Activated CD4-positive, alpha-beta T cell treated with anti-CD3 and anti-CD28 coated beads for 4 hours (primary cell): ENCODE data around the gene GCK.
"Not testable (repeated sequence)": the region's sequence is repeated elsewhere in the genome, so short reads cannot be mapped to it uniquely, and the experiment has no call there.

Experiments used
- DNase-seq, 2 donors: peaks; one replicate each; pipeline ENCODE4 v3.0.0-alpha.2; 2020

The GCK gene

GRCh38 chr7:44176486-44176885 is 12.8 kb downstream of the GCK start:
- DNase-seq: no peak

- no peak for DNase-seq
Measured at GRCh38 chr7:44175730-44176129, 13.5 kb downstream of the GCK start.

- DNase-seq: not testable (repeated sequence)
Measured at GRCh38 chr7:44174694-44174948, 14.6 kb downstream of the GCK start.

- no peak for DNase-seq
Measured at GRCh38 chr7:44173911-44174693, 15.1 kb downstream of the GCK start.

GRCh38 chr7:44172803-44173424 is 16.3 kb downstream of the GCK start:
- no peak for DNase-seq

GRCh38 chr7:44172352-44172751 is 16.9 kb downstream of the GCK start:
- DNase-seq: no peak

GRCh38 chr7:44171901-44172300 is 17.3 kb downstream of the GCK start:
- not testable (repeated sequence) for DNase-seq

- DNase-seq: no peak
Measured at GRCh38 chr7:44167920-44168319, 21.3 kb downstream of the GCK start.

GRCh38 chr7:44163591-44163990 is 25.6 kb downstream of the GCK start:
- no peak for DNase-seq

- DNase-seq: no peak
Measured at GRCh38 chr7:44162785-44163395, 26.3 kb downstream of the GCK start.

GRCh38 chr7:44162179-44162578 is 27.1 kb downstream of the GCK start:
- DNase-seq: no peak

- DNase-seq: no peak
Measured at GRCh38 chr7:44161371-44161770, 27.9 kb downstream of the GCK start.

GRCh38 chr7:44159824-44160630 is 29.2 kb downstream of the GCK start:
- DNase-seq: no peak

- DNase-seq: no peak
Measured at GRCh38 chr7:44158873-44159631, 30.2 kb downstream of the GCK start.

- DNase-seq: no peak
Measured at GRCh38 chr7:44158096-44158872, 31.0 kb downstream of the GCK start.

GRCh38 chr7:44157116-44158080 is 31.8 kb downstream of the GCK start:
- DNase-seq: no peak

- DNase-seq: no peak
Measured at GRCh38 chr7:44156453-44157010, 32.7 kb downstream of the GCK start.

GRCh38 chr7:44155191-44156185 is 33.8 kb downstream of the GCK start:
- no peak for DNase-seq

GRCh38 chr7:44154703-44155102 is 34.5 kb downstream of the GCK start:
- no peak for DNase-seq
